HCT116 (cell line): ENCODE data around the gene FLT3. TPM values are rescaled to one million over a fixed set of nuclear protein-coding genes. Genes with fewer than 3 reads are reported as not detected.

Experiments
- ATAC-seq: fragments of 200-7000 bp; cut with Tn5 transposase; 2 replicates; pipeline ENCODE4 v1.9.1; 2020; ENCODE audit warnings: mild to moderate bottlenecking, moderate library complexity
- BruUV-seq: library from RNA; stranded (reverse); fragments of 400-500 nt; replicated peaks from 2 replicates; lab custom pipeline; 2021; lab: Mats Ljungman, UMichigan
- CTCF ChIA-PET: fragments of 300-600 bp; sonication (Branson Sonifier 250); formaldehyde crosslinking; loops from one replicate; lab custom pipeline; 2021; ENCODE audit warnings: antibody characterized with exemption; lab: Charles Lee
- POLR2A ChIA-PET: fragments of 300-600, 350-600 bp; sonication (Branson Sonifier 250); formaldehyde crosslinking; loops from one replicate; lab custom pipeline; 2021; ENCODE audit warnings: antibody characterized with exemption; lab: Charles Lee
- RAD21 ChIA-PET, 2 experiments: fragments of 300-600 bp; sonication (Branson Sonifier 250); formaldehyde crosslinking; loops; one replicate each; lab custom pipeline; 2023; ENCODE audit warnings: low total read pairs in 2 of 2; ENCODE audit not compliant: uncharacterized antibody in 2 of 2, unreplicated experiment in 2 of 2, low non-redundant PET in 1 of 2; lab: Charles Lee
- DNase-seq: peaks from one replicate; pipeline ENCODE4 v3.0.0-alpha.2; 2010; ENCODE audit warnings: low read depth, low spot score
- H2AFZ ChIP-seq: fragments of 200-600 bp; shearing (Covaris generic), sonication (generic); 2 replicates; pipeline ENCODE4 v1.6.1; 2017; ENCODE audit warnings: low read depth, mixed run types, mixed read lengths, antibody characterized with exemption, low read length; ENCODE audit not compliant: poor library complexity, severe bottlenecking
- H3K27ac ChIP-seq: 2 replicates; pipeline ENCODE4 v1.5.1; 2012; ENCODE audit warnings: low read depth, low read length
- H3K27me3 ChIP-seq: fragments of 200-600 bp; sonication (generic); 2 replicates; pipeline ENCODE4 v1.6.1; 2016; ENCODE audit warnings: mixed run types, low read length, mixed read lengths; ENCODE audit not compliant: insufficient read depth
- H3K36me3 ChIP-seq, 2 experiments: fragments of 200-500 bp in 1 of 2; fragments of 200-600 bp in 1 of 2; sonication (Bioruptor generic) in 1 of 2; sonication (generic) in 1 of 2; 2 replicates each; pipeline versions ENCODE4 v1.5.1 to v1.6.1; 2014 to 2016; ENCODE audit warnings: low read length in 2 of 2, inconsistent platforms in 1 of 2, mixed read lengths in 1 of 2, mixed run types in 1 of 2; ENCODE audit not compliant: insufficient read depth in 2 of 2, control insufficient read depth in 1 of 2
- H3K4me1 ChIP-seq, 2 experiments: fragments of 200-600 bp in 1 of 2; sonication (generic) in 1 of 2; 2 replicates each; pipeline versions ENCODE4 v1.5.1 to v1.6.1; 2012 to 2017; ENCODE audit warnings: low read length in 2 of 2, inconsistent platforms in 1 of 2, mild to moderate bottlenecking in 1 of 2, mixed read lengths in 1 of 2, mixed run types in 1 of 2, moderate library complexity in 1 of 2; ENCODE audit not compliant: insufficient read depth in 2 of 2, control insufficient read depth in 1 of 2
- H3K4me2 ChIP-seq: fragments of 200-600 bp; sonication (generic); 2 replicates; pipeline ENCODE4 v1.6.1; 2017; ENCODE audit warnings: mixed run types, low read length, mixed read lengths
- H3K4me3 ChIP-seq, 2 experiments: fragments of 200-600 bp in 1 of 2; sonication (generic) in 1 of 2; replicated peaks in 1 of 2; 2 replicates each; pipeline ENCODE4 v1.5.1; 2011 to 2016; ENCODE audit warnings: low read length in 2 of 2, control low read depth in 1 of 2, low read depth in 1 of 2, mild to moderate bottlenecking in 1 of 2, mixed read lengths in 1 of 2, mixed run types in 1 of 2
- H3K79me2 ChIP-seq: fragments of 200-600 bp; sonication (generic); 2 replicates; pipeline ENCODE4 v1.6.1; 2017; ENCODE audit warnings: mild to moderate bottlenecking, mixed run types, low read length, moderate library complexity, mixed read lengths; ENCODE audit not compliant: insufficient read depth
- H3K9ac ChIP-seq: fragments of 200-600 bp; sonication (generic); 2 replicates; pipeline ENCODE4 v1.6.1; 2016; ENCODE audit warnings: low read length, mixed read lengths
- H3K9me2 ChIP-seq: fragments of 200-600 bp; sonication (generic), shearing (Covaris generic); 2 replicates; pipeline ENCODE4 v1.6.1; 2017; ENCODE audit warnings: mixed run types, mild to moderate bottlenecking, moderate library complexity; ENCODE audit not compliant: insufficient read depth
- H3K9me3 ChIP-seq, 2 experiments: fragments of 200-500 bp in 1 of 2; fragments of 200-600 bp in 1 of 2; sonication (Bioruptor generic) in 1 of 2; sonication (generic) in 1 of 2; 2 replicates each; pipeline ENCODE4 v1.6.1; 2014 to 2017; ENCODE audit warnings: low read length in 2 of 2, mixed read lengths in 2 of 2, inconsistent platforms in 1 of 2, low read depth in 1 of 2, mild to moderate bottlenecking in 1 of 2, mixed run types in 1 of 2, moderate library complexity in 1 of 2; ENCODE audit not compliant: control insufficient read depth in 1 of 2, insufficient read depth in 1 of 2
- H4K20me1 ChIP-seq: fragments of 200-600 bp; sonication (generic), shearing (Covaris generic); 2 replicates; pipeline ENCODE4 v1.6.1; 2017; ENCODE audit warnings: mixed run types, mild to moderate bottlenecking, moderate library complexity; ENCODE audit not compliant: insufficient read depth
- CBX3 ChIP-seq: IDR thresholded peaks from 2 replicates; pipeline ENCODE4 v1.6.1; 2012; ENCODE audit warnings: low read depth
- EZH2 ChIP-seq: fragments of 200-600 bp; sonication (generic); IDR thresholded peaks from 2 replicates; pipeline ENCODE4 v1.6.1; 2017; ENCODE audit warnings: antibody characterized with exemption, mixed run types
- EZH2phosphoT487 ChIP-seq: fragments of 200-600 bp; IDR thresholded peaks from 2 replicates; pipeline ENCODE4 v1.6.1; 2018; ENCODE audit warnings: antibody characterized with exemption, borderline replicate concordance
- JUND ChIP-seq: IDR thresholded peaks from 2 replicates; pipeline ENCODE4 v1.6.1; 2012
- POLR2AphosphoS5 ChIP-seq: IDR thresholded peaks from 2 replicates; pipeline ENCODE4 v1.6.1; 2011; ENCODE audit warnings: mild to moderate bottlenecking, low read depth, low read length, moderate library complexity
- RAD21 ChIP-seq: IDR thresholded peaks from 2 replicates; pipeline ENCODE4 v1.6.1; 2012; ENCODE audit warnings: low read depth, mild to moderate bottlenecking
- REST ChIP-seq: IDR thresholded peaks from 2 replicates; pipeline ENCODE4 v1.6.1; 2012; ENCODE audit warnings: low read depth
- TCF7L2 ChIP-seq: IDR thresholded peaks from 2 replicates; pipeline ENCODE4 v1.7.0; 2011; ENCODE audit warnings: borderline replicate concordance, inconsistent platforms; ENCODE audit not compliant: insufficient read depth, insufficient read length; ENCODE audit errors: extremely low read depth
- ZNF274 ChIP-seq: fragments of 200-500 bp; sonication (Bioruptor generic); IDR thresholded peaks from 2 replicates; pipeline ENCODE4 v1.6.1; 2014; ENCODE audit warnings: mild to moderate bottlenecking, low read depth, low read length, inconsistent platforms
- intact Hi-C: fragments of 100-400 bp; cut with micrococcal nuclease; formaldehyde crosslinking; loops from 2 replicates; pipeline ENCODE4 v1.10.0; 2022
- total RNA-seq: library from RNA; stranded (reverse); gene quantifications from one replicate; pipeline ENCODE4 v1.2.1, GENCODE V29; 2021; ENCODE audit not compliant: unreplicated experiment
- TF ChIP-seq, protein P1 (sequence below): IDR thresholded peaks from 2 replicates; pipeline ENCODE4 v1.6.1; 2011; ENCODE audit warnings: mild to moderate bottlenecking, low read length, moderate library complexity; ENCODE audit not compliant: insufficient replicate concordance; ENCODE audit errors: extremely low read depth

FLT3 gene
- total RNA-seq, 1 experiment from 2014 or later = 0.17 TPM

DNA sequence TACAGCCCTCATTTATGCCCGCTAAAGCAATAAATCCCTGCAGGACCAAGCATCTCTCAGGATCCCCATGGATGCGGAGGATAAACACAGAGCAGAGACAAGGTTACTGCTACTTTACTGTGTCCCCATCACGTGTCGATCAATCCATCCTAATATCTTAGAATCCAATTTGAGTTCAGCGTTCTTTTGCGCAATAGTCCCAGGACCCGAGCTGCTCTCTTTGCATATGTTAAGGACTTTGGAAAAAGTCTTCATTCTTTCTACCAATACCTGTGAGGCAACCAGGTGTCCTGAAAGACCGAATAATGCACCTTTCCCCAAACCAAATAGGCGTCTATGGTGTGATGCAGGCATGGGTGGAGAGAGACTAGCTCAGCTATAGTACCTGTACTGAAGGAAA is 73.9 kb downstream of the FLT3 start (continued):
- TF ChIP-seq REST (no peak), JUND (no peak), ZNF274 (no peak), POLR2AphosphoS5 (no peak), EZH2phosphoT487 (no peak), TCF7L2 (no peak), EZH2 (no peak), CBX3 (no peak)

GRCh38 chr13:28022848-28023518 is 77.4 kb downstream of the FLT3 start:
- H3K4me2 ChIP-seq = no peak overlapping the region
- no peak for ATAC-seq
- H3K9me2 ChIP-seq = no peaks in the 10 kb centered on the region
- H3K27ac ChIP-seq = no peak overlapping the region
- TF ChIP-seq RAD21 = no peak
- TF ChIP-seq, protein P1, sequence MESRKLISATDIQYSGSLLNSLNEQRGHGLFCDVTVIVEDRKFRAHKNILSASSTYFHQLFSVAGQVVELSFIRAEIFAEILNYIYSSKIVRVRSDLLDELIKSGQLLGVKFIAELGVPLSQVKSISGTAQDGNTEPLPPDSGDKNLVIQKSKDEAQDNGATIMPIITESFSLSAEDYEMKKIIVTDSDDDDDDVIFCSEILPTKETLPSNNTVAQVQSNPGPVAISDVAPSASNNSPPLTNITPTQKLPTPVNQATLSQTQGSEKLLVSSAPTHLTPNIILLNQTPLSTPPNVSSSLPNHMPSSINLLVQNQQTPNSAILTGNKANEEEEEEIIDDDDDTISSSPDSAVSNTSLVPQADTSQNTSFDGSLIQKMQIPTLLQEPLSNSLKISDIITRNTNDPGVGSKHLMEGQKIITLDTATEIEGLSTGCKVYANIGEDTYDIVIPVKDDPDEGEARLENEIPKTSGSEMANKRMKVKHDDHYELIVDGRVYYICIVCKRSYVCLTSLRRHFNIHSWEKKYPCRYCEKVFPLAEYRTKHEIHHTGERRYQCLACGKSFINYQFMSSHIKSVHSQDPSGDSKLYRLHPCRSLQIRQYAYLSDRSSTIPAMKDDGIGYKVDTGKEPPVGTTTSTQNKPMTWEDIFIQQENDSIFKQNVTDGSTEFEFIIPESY = no peak
- TF ChIP-seq EZH2 = no peak
- H3K4me3 ChIP-seq = no peak overlapping the region
- no peak overlapping the region for H2AFZ ChIP-seq
- H3K36me3 ChIP-seq = no peaks in the 10 kb centered on the region
- ChIA-PET CTCF (no interaction called here), RAD21 (no interaction called here), POLR2A (no interaction called here)
- no peaks in the 10 kb centered on the region for H4K20me1 ChIP-seq
- intact Hi-C loops = no loop called here
- no peak overlapping the region for H3K9ac ChIP-seq
- H3K4me1 ChIP-seq = no peaks in the 10 kb centered on the region
- no peaks in the 10 kb centered on the region for H3K27me3 ChIP-seq
- no TSS peak for BruUV-seq
- no peaks in the 10 kb centered on the region for H3K79me2 ChIP-seq
- H3K9me3 ChIP-seq = no peaks in the 10 kb centered on the region
- no peak for DNase-seq
